Right atrium auricular region (tissue), 2 donors: ENCODE measurements around the gene RXYLT1. TPM values are rescaled to one million over a fixed set of nuclear protein-coding genes. Genes with fewer than 3 reads are reported as not detected.

ENCODE experiments used
- DNase-seq: peaks from one replicate; pipeline ENCODE4 v3.0.0-alpha.2; 2019; ENCODE audit warnings: low spot score
- H3K27ac ChIP-seq, 2 donors: fragments of 200-600 bp; sonication (generic); 1 replicate in 1 of 2; 2 replicates in 1 of 2; pipeline ENCODE4 v1.5.1; 2016 to 2019
- H3K27me3 ChIP-seq, 2 donors: fragments of 200-600 bp; sonication (generic); one replicate each; pipeline versions ENCODE4 v1.5.1 to v1.6.0; 2017 to 2019
- H3K36me3 ChIP-seq: fragments of 200-600 bp; sonication (generic); one replicate; pipeline ENCODE4 v1.5.1; 2016
- H3K4me1 ChIP-seq, 2 donors: fragments of 200-600 bp; sonication (generic); one replicate each; pipeline versions ENCODE4 v1.5.1 to v1.6.0; 2017 to 2019
- H3K4me3 ChIP-seq, 2 donors: fragments of 200-600 bp; sonication (generic); 1 replicate in 1 of 2; 2 replicates in 1 of 2; pipeline ENCODE4 v1.5.1; 2017 to 2019; ENCODE audit warnings: mild to moderate bottlenecking in 1 of 2, moderate library complexity in 1 of 2
- H3K9me3 ChIP-seq, 2 donors: fragments of 200-600 bp; sonication (generic); one replicate each; pipeline ENCODE4 v1.5.1; 2019
- total RNA-seq, 2 donors: library from RNA; depleted of rRNA; stranded (reverse); fragments of >200 nt; gene quantifications; one replicate each; pipeline ENCODE4 v1.1.0, GENCODE V29; 2016
- TF ChIP-seq, protein P1 (sequence below), 2 donors: fragments of 200-600 bp; sonication (generic); IDR thresholded peaks; one replicate each; pipeline ENCODE4 v1.5.1; 2019; ENCODE audit warnings: antibody characterized with exemption in 2 of 2

RXYLT1 gene
- total RNA-seq, 2 donors from 2014 or later: 18.7 to 21.7 TPM

DNA sequence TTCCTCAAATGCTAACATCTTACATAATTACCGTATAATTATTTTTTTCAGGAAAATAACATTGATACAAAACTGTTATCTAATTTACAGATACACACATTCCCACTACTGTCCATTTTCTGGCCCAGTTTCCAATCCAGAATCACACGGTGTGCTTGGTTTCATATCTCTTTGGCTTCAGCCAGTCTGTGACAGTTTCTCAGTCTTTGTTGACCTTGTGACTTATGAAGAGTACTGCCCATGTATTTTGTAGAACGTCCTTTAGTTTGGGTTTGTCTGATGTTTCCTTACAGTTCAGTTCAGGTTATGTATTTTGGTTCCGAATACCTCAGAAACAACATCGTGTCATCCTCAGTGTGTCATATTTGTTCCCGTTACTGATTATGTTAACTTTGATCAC lies 16.2 kb downstream of the RXYLT1 start:
- Histone ChIP-seq H3K36me3 (peaks cover 2% of the 10 kb centered on the region), H3K9me3 (no peaks in the 10 kb centered on the region), H3K4me3 (no peak overlapping the region), H3K27ac (no peak overlapping the region), H3K4me1 (no peaks in the 10 kb centered on the region), H3K27me3 (no peaks in the 10 kb centered on the region)
- TF ChIP-seq, protein P1, sequence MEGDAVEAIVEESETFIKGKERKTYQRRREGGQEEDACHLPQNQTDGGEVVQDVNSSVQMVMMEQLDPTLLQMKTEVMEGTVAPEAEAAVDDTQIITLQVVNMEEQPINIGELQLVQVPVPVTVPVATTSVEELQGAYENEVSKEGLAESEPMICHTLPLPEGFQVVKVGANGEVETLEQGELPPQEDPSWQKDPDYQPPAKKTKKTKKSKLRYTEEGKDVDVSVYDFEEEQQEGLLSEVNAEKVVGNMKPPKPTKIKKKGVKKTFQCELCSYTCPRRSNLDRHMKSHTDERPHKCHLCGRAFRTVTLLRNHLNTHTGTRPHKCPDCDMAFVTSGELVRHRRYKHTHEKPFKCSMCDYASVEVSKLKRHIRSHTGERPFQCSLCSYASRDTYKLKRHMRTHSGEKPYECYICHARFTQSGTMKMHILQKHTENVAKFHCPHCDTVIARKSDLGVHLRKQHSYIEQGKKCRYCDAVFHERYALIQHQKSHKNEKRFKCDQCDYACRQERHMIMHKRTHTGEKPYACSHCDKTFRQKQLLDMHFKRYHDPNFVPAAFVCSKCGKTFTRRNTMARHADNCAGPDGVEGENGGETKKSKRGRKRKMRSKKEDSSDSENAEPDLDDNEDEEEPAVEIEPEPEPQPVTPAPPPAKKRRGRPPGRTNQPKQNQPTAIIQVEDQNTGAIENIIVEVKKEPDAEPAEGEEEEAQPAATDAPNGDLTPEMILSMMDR (IDR thresholded peaks at IDR 0.05): no peak
- DNase-seq: no peak

DNA sequence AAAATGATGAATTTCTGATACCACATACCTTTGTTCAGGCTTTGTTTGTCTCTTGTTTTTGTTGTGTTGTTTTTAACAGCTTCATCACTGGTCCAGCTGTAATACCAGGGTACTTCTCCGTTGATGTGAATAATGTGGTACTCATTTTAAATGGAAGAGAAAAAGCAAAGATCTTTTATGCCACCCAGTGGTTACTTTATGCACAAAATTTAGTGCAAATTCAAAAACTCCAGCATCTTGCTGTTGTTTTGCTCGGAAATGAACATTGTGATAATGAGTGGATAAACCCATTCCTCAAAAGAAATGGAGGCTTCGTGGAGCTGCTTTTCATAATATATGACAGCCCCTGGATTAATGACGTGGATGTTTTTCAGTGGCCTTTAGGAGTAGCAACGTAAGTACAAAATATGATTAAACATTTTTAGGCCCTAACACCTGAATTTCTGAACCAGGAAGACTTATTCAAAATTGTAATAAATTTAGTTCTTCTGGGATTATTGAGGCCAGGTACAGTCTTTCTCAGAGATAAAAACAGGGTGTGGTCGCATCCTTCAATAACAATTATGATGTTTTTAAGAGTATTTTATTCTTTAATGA lies 22.4 kb downstream of the RXYLT1 start:
- Histone ChIP-seq H3K27ac (no peak overlapping the region), H3K27me3 (no peaks in the 10 kb centered on the region), H3K4me3 (no peak overlapping the region), H3K36me3 (peaks cover 13% of the 10 kb centered on the region), H3K9me3 (no peaks in the 10 kb centered on the region), H3K4me1 (no peaks in the 10 kb centered on the region)
- TF ChIP-seq, protein P1 (IDR thresholded peaks at IDR 0.05): peak; percentile 29 to 71
- no peak for DNase-seq

DNA sequence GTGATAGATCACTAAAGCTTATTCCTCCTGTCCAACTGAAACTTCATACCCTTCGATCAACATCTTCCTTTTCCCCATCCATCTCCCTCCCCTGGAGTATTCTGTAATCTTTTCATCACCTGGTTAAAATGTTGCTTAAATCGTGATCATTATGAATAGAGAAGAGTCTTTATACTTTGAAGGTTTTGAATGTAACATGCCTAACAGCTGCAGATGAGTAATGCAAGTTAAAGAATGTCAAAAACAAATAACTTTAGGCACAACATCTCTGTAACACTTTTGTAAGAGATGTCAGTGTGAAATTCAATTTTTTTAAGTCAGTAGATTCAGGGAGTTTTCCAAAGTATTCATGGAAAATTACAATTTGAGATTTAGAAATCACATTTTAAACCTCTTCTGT lies 25.0 kb downstream of the RXYLT1 start:
- Histone ChIP-seq H3K27me3 (no peaks in the 10 kb centered on the region), H3K27ac (no peak overlapping the region), H3K9me3 (no peaks in the 10 kb centered on the region), H3K4me3 (no peak overlapping the region), H3K36me3 (peaks cover 13% of the 10 kb centered on the region), H3K4me1 (no peaks in the 10 kb centered on the region)
- TF ChIP-seq, protein P1 (IDR thresholded peaks at IDR 0.05): no peak
- DNase-seq: no peak

DNA sequence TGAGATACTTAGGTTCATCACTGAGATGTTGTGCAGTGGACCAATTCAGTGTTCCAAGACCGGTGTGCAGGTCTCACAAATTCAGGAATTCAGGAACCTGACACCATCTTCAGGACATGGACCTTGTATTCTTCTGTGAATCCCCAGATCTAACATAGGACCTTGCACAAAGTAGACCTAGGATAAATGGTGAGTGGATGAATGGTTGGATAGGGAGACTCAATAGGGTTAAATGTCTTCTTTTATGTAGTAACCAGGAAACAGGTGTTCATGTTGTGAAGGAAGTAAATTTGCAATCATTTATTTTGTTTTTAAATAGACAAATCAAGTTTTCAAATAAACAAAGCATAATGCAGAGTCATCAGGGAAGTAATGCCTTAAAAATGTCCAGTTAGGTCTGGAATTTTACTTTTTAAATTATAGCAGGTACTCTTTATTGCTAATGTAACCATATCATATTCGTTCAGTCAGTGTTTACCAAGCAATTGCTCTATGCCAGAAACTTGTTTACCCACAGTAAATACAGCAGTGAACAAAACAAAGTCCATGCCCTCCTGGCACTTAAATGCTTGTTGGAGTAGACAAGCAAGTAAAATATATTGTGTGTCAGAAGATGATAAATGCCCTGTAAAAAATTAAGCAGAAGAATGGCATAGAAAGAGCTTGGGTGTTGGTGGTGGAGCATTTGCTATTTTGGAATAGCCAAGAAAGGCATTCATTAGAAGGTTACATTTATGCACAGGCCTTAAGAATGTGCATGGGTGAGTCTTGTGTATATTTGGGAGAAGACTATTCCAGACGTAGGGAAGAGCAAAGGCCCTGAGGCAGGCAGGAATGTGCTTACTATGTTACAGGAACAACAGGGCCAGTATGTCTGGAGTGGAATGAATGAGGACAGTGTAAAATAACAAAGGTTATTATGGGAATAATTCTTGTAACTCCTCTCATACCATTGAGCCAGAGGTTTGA lies 26.3 kb downstream of the RXYLT1 start:
- Histone ChIP-seq H3K9me3 (no peaks in the 10 kb centered on the region), H3K4me3 (no peak overlapping the region), H3K4me1 (no peaks in the 10 kb centered on the region), H3K27ac (no peak overlapping the region), H3K36me3 (peaks cover 13% of the 10 kb centered on the region), H3K27me3 (no peaks in the 10 kb centered on the region)
- DNase-seq: no peak
- TF ChIP-seq, protein P1 (IDR thresholded peaks at IDR 0.05): no peak

DNA sequence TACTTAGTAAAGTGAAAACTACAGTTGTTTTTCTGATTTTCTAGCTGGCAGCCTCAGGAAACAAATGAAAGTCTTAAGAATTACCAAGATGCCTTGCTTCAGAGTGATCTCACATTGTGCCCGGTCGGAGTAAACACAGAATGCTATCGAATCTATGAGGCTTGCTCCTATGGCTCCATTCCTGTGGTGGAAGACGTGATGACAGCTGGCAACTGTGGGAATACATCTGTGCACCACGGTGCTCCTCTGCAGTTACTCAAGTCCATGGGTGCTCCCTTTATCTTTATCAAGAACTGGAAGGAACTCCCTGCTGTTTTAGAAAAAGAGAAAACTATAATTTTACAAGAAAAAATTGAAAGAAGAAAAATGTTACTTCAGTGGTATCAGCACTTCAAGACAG lies 28.9 kb downstream of the RXYLT1 start:
- DNase-seq: no peak
- Histone ChIP-seq H3K4me1 (no peaks in the 10 kb centered on the region), H3K9me3 (no peaks in the 10 kb centered on the region), H3K4me3 (no peak overlapping the region), H3K27me3 (no peaks in the 10 kb centered on the region), H3K36me3 (peaks cover 13% of the 10 kb centered on the region), H3K27ac (no peak overlapping the region)
- TF ChIP-seq, protein P1 (IDR thresholded peaks at IDR 0.05): no peak
